NK-92 treated with Interleukin-12 subunit alpha and Interleukin-12 subunit beta, amount 100 ng/mL, for 24 hours (cell line): ENCODE data around the gene ZNF784.

Source experiments
- DNase-seq: peaks from one replicate; lab custom pipeline; 2025; lab: John Stamatoyannopoulos, UW

Gene ZNF784

DNA sequence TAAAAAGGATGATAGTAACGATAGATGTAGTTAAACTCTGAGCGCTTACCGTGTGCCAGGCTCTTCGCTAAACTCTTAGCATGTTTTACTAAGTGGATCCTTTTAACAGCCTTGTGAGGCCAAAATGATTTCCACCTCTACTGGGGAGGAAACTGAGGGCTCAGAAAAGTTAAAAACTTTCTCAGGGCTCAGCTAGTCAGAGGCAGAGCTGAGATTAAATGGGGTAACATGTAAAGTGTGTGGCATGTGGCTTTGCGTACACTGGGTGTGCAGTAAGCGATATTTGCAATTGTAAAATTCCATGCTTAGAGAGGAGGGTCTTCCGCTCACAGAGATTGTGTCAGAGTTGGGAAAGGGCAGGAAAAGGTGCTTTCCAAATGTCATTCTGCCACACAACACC lies 32.2 kb upstream of the ZNF784 start:
- no peak for DNase-seq

DNA sequence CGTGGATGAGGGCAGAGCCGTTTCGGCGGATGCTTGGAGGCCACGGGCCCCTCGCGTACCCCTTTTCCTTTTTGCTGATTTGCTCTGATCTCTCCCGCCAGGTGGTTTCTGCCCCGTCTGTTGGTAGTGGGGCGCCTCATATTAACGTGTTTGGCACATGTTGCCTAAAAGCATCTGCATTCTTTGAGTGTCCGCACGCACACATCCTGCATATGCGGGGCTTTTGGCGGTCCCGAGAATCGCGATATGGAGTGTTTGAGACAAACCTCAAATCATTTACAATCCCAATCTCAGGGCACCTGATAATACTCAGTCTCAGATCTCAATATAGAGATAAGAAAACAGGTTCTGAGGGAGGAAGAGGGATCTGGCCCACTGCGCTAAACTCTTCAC lies 31.3 kb upstream of the ZNF784 start:
- DNase-seq, result no peak

DNA sequence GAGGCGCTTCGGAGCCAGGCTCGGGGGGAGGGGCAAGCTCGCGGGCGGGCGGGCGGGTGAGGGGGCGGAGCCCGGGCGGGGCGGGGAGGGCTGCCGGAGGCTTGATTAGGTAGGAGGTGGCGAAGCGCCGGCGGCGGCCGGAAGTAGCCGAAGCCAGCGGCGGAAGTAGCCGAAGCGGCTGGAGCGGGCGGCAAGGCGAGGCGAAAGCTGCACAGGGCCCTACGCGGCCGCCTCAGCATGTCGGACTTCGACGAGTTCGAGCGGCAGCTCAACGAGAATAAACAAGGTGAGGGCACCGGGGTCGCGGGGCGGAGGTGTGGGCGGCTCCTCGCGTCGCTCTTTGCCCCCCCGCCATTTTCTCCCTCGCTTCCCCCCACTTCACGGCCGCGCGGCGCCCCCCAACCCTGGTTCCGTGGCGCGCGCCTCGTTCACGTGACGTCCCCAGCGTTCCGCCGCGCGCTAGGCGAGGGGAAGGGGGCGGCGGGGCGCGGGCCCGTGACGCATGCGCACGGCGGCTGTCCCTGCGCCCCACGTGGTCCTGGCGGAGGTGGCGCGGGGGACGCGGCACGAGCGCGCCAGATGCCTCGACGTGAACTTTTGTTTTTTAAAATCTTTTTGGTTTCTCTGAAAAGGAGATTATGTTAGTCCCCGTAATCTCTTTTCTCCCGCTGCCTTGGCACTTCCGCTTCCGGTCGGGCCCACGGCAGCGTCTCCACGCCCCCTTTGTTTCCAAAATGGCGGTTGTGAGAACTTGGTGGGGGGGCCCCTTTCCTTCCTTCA lies 30.7 kb upstream of the ZNF784 start, which contains the start of gene U2AF2:
TSS of gene U2AF2 (plus strand) at position 168 of the 780 bp plus-strand sequence. CDS start at position 238, 70 bp downstream.
- peak; percentile 96 for DNase-seq

DNA sequence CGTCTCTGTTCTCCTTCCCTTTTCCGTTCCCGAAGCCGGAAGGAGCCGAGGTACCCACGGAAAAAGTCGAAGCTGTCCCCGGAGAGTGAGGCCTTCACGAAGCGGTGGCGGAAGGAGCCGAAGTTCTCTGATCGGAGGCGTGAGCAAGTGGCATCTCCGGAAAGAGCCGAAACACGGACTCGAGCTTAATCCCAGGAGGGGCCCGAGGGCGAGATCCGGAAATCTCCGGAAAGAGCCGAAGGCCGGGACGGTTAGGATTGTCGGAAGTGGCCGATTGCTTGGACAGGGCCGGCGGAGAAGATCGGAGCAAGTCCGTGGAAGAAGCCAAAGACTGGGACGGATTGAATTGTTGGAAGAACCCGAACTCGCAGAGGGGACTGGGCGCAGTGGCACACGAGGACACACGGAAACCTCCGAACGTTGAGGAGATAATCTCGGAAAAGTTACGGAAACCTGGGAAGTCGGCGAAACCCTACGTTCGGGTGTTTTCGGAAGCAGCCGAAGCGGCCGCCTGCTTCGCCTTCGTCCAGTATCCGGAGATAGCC lies 30.0 kb upstream of the ZNF784 start:
- peak; percentile 98 for DNase-seq

DNA sequence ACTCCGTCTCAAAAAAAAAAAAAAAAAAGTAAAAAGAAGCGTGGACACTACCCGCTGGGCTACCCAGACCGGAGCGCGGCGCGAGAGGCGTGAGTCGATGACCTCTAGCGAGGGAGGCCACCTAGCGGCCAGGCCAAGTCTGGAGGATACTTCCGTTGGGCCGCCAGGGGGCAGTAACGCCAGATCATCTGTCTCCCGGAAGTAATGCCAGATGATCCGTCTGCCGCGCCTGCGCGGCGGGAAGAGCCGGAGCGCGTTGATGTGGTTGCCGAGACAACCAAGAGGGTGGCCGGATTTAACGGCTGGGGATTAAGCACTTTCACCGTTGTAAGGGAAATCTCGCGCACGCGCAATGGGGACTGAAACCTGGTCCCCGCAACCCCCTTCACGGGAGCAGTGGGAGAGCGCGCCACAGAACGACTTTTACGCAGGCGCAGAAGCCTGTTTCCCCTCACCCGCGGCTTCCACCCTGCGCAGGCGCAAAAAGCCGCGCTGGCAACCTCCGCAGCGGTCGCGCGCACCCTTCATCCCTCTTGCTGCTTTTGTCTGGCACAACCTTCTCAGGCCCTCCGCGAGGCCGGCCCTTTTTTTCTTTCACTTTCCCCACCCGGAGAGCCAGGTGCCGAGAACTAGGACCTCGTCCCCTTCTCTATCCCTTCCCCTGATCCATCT lies 29.4 kb upstream of the ZNF784 start:
- peak; percentile 98 for DNase-seq

DNA sequence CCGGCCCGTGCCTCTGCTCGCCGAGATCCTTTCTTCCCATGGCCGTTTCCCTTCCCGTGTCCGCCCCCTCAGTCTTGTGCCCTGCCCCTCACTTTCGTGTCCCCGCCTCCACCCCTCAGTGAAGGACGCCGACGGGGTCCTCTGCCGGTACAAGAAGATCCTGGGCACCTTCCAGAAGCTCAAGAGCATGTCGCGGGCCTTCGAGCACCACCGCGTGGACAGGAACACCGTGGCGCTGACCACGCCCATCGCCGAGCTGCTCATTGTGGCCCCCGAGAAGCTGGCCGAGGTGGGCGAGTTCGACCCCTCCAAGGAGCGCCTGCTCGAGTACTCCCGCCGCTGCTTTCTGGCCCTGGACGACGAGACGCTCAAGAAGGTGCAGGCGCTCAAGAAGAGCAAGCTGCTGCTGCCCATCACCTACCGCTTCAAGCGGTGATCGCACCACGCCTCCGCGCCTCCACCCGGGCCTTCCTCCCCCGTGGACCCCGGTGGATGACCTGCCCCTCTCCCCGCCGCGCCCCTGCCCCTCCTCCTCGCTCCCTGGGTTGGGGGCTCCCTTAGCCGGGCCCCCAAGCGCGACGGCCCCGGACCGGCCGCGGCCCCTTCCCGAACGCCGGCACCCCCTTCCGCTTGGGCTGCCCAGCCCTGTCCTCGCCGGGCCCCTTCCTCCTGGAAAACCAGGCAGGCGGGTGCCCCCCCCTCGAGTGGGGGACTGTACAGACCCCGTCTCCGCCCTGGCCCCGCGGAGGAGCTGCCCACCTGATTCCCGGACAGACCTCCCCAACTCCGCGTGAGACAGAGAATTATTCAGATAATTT lies 28.2 kb upstream of the ZNF784 start:
- DNase-seq, result no peak

DNA sequence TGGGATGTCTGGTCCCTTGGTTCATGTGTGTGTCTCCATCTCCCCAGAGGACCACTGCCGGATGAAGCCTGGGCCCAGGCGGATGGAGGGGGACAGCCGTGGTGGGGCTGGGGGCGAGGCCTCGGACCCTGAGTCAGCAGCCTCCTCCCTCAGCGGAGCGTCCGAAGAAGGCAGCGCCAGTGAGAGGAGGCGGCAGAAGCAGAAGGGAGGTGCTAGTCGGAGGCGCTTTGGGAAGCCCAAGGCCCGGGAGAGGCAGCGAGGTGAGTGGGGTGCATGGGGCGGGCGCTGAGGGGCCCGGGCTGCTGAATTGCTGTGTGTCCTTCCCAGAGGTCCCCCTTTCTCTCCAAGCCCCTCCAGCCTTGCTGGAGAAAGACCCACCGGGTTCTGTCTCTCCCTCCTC lies 26.9 kb upstream of the ZNF784 start:
- DNase-seq, result no peak

DNA sequence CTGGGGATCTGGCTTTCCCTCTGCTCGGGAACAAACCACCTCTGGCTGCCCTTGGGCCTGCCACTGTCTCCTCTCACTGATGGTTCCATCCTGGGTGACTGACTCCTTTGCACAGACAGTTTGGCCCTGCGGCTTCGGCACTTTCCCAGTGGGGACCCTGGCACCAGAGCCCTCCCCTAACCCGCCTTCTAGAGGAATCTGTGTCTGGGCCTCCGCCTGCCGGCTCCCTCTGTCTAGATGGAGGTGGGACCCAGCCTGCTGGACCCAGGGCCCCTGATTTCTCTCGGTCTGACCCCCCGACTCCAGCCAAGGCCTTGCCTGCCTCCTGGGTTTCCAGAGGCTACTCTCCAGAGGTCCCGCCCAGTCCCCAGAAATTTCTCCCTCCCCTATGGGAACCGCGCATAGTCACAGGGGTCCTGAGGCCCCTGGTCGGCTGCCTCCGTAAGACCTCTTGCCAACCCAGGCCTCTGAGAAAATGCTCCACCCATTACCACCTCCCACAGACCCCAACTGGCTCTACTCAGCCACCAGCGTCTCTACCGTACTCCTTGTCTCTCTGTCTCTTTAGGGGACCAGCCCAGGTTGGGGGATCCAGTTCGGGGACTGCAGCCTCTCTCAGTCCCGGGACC lies 26.4 kb upstream of the ZNF784 start:
- no peak for DNase-seq

DNA sequence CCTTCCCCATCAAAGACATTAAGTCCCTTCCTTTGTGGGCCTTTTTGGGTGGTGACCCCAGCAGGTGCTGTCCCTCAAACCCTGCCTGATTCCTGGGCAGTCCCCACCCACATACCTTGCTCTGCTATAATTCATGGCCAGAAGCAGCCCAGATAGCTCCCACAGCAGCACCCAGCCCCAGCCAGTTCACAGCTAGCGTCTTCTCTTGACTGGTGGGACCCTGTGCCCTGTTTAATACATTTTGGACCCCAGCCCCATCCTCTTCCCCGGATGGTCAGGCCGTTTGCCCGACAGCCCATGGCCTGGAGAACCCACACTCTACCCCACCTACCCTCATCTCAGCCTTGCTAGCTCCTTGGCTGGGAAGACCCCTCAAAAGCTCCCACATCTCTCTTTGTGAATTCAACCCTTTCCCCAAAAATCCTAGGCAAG lies 25.8 kb upstream of the ZNF784 start:
- no peak for DNase-seq

DNA sequence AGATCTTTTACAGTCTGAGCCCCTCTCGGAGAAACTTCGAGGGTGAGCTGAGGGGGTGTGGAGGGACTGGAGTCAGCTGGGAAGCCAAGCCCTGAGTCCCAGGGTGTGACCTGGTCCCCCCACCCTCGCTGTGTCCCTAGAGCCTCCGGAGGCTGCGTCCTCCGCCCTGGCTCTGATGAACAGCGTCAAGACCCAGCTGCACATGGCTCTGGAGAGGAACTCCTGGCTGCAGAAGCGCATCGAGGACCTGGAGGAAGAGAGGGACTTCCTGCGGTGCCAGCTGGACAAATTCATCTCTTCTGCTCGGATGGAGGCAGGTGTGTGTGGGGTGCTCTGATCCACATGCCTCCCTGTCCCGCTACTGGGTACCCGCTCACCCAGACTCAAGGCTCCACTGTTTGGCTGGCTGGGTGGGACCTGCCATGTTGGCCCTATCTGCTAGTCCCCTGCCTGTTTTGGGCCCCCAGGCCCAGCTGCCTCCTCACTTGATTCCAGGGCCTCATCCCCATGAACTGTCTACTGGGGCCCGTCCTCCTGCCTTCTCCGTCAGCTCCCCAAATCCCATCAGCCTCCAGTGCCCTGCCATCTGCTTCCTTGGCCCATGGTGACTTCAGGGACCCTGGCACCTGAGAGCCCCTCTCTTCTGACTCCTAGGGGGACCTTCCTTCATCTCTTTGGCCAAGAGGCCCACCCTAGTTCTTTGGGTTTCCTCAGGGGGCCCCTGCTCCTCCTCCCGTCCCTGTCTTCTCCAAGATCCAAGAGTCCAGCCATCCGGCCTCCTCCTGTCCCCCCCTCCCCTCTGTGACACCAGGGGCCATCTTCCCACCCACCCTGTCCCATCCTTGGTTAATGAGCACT lies 25.1 kb upstream of the ZNF784 start:
- no peak for DNase-seq

DNA sequence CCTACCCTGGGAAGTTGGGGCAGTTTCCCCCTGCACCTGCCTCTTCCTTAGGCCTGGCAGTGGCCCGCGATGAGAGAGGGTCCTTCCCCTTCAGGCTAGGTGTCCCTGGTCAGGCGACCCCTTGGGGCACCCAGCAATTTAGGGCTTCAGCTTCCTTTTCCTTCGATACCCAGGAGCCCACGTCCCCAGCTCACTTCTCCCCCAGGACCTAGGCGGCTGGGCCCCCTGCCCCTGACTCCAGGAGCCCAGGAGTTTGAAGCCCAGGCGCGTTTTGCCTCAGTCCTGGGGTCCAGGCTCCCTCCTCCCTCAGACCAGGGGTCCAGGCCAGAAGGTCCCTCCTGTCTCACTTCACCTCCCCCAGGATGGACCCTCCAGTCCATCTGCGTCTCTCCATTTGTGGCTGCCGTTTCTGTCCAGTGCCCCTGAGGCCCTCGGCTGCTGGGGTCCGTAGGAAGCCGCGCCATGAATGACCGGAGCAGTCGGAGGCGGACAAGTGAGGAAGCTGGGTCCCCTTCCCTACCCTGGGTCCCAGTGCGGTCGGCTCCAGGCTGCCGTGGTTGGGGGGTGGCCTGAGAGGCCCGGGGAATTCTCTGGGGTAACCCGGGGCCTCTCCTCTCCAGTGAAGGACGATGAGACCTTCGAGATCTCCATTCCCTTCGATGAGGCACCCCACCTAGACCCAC lies 24.4 kb upstream of the ZNF784 start:
- no peak for DNase-seq

DNA sequence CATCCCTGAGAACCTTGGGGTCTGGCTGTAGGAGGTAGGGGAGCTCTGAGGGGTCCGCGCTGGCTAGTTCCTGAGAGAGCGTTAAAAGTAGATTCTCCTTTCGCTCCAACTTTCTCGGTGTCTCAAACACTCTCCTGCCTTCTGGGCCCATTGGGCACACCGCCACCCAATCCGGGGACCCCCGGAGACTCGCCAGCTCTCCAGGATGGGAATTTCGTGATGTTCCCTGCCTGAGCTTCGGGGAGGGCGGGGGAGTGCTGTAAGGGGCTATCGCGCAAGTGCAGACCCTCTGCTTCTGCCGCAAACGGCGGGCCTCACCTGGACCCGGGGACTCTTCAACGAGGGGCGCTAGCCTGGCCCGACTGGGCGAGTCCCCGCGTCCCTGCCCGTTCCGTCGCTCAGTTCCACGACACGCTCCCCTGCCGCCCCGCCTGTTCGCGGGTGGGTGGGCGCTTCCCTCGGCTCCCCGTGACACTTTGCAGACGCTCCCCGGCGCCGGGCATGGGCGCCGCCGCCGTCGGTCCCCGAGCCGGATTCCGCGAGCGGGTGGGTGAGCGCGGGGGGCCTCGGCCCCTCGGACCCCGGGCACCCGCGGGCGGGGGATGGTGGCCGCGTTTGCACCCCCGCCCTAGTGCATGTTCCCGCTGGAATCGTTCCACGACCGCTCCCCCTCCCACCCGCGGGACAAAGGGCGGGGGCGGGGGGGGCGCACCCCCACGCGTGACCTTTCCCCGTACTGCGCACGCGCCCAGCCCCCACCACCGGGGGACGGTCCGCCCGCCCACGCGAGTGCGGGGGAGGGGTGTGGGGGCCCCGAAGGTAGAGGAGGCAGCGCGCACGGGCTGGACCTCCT lies 23.6 kb upstream of the ZNF784 start, which contains the start of gene CCDC106:
TSS of gene CCDC106 (plus strand) at position 481 of the 853 bp plus-strand sequence. CDS start 835 bp downstream, outside the sequence.
- no peak for DNase-seq

DNA sequence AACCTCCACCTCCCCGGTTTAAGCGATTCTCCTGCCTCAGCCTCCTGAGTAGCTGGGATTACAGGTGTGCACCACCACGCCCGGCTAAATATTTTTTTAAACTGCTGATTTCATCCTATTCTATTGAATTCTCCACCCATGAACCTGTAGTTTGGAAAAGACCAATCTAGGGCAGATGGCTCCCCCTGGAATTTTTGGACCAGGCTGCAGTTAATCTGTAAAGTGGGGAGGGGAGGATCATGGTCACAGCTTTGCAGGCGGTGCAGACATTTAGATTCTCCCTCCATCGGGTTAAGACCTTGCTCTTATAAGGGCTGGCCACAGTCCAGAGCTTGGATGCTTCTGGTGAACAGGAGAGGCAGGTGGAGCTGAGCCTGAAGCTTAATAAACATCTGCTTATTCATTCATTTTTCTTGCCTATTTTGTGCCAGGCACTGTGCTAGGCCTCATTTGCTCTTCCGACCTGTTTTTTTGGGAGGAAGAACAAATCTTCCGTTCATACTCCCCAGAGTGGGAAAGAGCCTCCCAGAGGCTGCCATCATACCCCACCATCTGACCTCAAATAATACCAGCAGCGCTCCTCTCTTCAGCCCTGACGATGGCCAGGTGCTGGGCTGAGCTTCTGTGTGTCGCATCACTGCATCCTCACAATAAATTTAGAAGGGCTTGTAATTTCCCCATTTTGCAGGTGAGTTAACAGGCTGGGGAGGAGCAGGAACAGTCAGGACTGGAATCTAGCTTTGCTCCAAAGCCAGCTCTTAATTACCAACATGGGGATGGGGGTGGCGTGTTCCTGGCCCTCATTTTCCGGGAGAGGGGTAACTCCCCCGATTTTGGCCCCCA lies 22.7 kb upstream of the ZNF784 start:
- DNase-seq, result no peak

DNA sequence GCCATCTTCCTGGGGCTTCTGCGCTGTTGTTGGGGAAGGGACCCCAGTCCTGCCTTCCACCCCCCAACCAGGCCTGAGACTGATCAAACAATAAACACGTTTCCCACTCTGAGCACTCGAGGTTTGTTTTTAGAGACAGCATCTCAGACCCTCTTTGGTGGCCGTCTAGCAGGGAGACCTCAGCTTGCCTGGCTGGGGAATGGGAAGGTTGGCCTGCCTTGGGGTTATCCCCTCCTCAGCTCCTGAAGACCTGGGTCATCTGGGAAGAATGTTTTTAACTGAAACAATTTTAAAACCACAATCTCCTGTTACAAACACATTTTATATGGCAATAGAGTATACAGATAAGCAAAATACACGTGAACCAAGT lies 21.1 kb upstream of the ZNF784 start:
- no peak for DNase-seq

DNA sequence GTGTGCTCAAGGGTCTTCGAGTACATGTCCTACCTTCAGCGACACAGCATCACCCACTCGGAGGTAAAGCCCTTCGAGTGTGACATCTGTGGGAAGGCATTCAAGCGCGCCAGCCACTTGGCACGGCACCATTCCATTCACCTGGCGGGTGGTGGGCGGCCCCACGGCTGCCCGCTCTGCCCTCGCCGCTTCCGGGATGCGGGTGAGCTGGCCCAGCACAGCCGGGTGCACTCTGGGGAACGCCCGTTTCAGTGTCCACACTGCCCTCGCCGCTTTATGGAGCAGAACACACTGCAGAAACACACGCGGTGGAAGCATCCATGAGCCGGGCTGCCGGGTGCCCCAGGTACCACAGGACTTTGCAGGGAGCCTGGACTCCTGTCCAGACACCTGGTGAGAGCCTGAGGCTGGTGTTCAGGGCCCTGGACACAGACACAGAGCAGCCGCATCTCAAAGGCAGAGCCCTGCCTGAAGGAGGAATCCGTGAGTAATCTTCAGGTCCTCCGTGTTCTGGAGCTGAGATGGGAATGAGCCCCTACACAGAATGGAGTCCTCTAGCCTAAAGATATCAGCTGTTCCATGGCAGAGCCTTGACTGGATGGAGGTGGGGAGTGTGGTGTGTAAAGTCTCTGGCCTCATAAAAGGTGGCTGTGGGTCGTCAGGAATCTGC lies 20.6 kb upstream of the ZNF784 start:
- no peak for DNase-seq

DNA sequence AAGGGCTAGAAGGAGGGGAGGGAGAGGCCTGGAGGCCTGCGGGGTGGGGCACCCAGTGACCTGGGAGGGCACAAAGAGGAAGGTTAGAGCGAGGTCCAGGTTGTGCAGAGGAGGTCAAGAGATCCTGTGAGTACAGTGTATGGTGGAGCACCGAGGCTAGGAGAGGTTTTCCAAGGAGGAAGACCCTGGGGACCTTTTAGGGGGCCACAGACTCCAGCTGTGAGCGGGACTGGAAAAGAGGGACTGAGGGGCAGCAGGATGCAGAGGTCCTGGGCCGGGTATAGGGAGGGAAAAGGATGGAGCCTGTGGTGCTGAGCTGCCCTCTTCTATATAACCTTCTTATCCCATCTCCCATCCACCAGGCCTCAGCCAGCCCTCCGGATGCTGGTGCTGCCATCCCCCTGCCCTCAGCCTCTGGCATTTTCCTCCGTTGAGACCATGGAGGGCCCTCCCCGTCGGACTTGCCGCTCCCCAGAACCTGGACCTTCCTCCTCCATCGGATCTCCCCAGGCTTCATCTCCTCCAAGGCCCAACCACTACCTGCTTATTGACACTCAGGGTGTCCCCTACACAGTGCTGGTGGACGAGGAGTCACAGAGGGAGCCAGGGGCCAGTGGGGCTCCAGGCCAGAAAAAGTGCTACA lies 19.9 kb upstream of the ZNF784 start:
- no peak for DNase-seq

DNA sequence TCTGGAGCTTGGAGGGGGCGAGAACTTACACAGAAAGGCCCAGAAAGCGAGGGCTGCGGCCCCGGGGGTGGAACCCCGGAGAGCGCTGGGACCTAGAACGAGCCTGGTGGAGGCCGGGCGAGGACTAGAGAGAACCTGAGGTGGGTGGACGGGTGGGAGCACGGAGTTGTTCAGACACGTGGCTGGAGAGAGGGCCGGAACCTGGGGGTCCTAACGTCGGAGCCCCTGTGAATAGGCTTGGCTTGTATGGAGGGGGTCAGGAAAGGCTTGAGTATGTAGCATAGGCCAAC lies 19.5 kb upstream of the ZNF784 start:
- no peak for DNase-seq
